Retinal pigment epithelial cell (primary cell): ENCODE measurements around the gene CTNNBL1.

ENCODE experiments used
- DNase-seq: peaks from one replicate; pipeline ENCODE4 v3.0.0-alpha.2; 2010; ENCODE audit warnings: low read depth
- H3K4me3 ChIP-seq: 2 replicates; pipeline ENCODE4 v1.5.1; 2011; ENCODE audit warnings: mild to moderate bottlenecking, low read length, control low read depth, moderate library complexity
- CTCF ChIP-seq: conservative IDR thresholded peaks from 2 replicates; pipeline ENCODE4 v1.5.1; 2011; ENCODE audit warnings: low read depth, low read length, control low read depth, inconsistent platforms

Gene CTNNBL1

GRCh38 chr20:37741055-37741454, 47.2 kb downstream of the CTNNBL1 start:
- TF ChIP-seq CTCF: no peak
- no peak for DNase-seq
- no peak overlapping the region for H3K4me3 ChIP-seq

GRCh38 chr20:37741570-37741969, 47.7 kb downstream of the CTNNBL1 start:
- TF ChIP-seq CTCF: no peak
- no peak for DNase-seq
- no peak overlapping the region for H3K4me3 ChIP-seq

- H3K4me3 ChIP-seq: no peak overlapping the region
- no peak for TF ChIP-seq CTCF
- no peak for DNase-seq
These were observed 48.3 kb downstream of the CTNNBL1 start for GRCh38 chr20:37742131-37742530.

- H3K4me3 ChIP-seq: no peak overlapping the region
- TF ChIP-seq CTCF: no peak
- DNase-seq: no peak
These were observed 50.5 kb downstream of the CTNNBL1 start for GRCh38 chr20:37744347-37744746.

- H3K4me3 ChIP-seq: no peak overlapping the region
- TF ChIP-seq CTCF: no peak
- DNase-seq: no peak
These were observed 51.7 kb downstream of the CTNNBL1 start for GRCh38 chr20:37745553-37745952.

- TF ChIP-seq CTCF: no peak
- DNase-seq: no peak
- no peak overlapping the region for H3K4me3 ChIP-seq
These were observed 54.2 kb downstream of the CTNNBL1 start for GRCh38 chr20:37748015-37748414.

- no peak for DNase-seq
- TF ChIP-seq CTCF: no peak
- no peak overlapping the region for H3K4me3 ChIP-seq
These were observed 55.4 kb downstream of the CTNNBL1 start for GRCh38 chr20:37749218-37749617.
